GM12872 (cell line): Measurements from ENCODE around the gene RNF220.

Source experiments
- TF ChIP-seq, protein P1 (sequence below): IDR thresholded peaks from 3 replicates; pipeline ENCODE4 v1.5.1; 2011; ENCODE audit warnings: low read depth, mild to moderate bottlenecking, low read length, moderate library complexity; ENCODE audit not compliant: insufficient read depth

Gene RNF220

DNA sequence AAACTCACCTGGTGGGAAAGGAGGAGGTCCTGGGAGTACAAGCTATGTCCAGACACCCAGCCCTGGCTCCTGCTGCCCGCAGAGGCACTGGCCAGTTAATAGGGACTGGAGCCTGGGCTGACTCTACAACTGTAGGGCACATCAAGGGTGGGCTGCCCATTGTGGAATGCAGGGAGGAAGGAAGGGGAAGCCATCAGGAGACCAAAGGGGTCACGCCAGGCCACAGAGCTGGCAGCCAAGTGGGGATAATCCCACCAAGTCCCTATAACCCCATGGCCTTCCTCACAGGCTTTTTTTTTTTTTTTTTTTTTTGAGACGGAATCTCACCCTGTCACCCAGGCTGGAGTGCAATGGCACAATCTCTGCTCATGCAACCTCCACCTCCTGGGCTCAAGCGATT, 254.5 kb downstream of the RNF220 start:
- TF ChIP-seq, protein P1, sequence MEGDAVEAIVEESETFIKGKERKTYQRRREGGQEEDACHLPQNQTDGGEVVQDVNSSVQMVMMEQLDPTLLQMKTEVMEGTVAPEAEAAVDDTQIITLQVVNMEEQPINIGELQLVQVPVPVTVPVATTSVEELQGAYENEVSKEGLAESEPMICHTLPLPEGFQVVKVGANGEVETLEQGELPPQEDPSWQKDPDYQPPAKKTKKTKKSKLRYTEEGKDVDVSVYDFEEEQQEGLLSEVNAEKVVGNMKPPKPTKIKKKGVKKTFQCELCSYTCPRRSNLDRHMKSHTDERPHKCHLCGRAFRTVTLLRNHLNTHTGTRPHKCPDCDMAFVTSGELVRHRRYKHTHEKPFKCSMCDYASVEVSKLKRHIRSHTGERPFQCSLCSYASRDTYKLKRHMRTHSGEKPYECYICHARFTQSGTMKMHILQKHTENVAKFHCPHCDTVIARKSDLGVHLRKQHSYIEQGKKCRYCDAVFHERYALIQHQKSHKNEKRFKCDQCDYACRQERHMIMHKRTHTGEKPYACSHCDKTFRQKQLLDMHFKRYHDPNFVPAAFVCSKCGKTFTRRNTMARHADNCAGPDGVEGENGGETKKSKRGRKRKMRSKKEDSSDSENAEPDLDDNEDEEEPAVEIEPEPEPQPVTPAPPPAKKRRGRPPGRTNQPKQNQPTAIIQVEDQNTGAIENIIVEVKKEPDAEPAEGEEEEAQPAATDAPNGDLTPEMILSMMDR = no peak

- TF ChIP-seq, protein P1 = no peak
These were observed 255.1 kb downstream of the RNF220 start for GRCh38 chr1:44660176-44660575.

GRCh38 chr1:44661781-44662682, 257.0 kb downstream of the RNF220 start:
- TF ChIP-seq, protein P1 = no peak

DNA sequence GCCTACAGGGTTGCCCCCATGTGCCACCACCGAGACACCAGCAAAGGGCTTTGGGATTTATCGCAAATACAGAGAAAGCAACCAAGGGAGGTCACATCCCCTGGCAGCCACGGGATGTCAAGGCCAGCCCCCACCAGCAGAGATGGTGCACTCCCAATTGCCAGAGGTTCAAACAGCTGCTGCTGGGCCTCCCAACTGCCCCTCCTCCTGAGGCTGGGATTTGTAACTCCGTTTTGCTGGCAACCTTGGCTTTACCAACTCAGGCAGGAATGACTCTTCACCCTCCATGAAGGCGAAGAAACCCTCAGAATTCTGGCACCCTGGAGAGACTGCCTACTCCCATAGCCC, 257.6 kb downstream of the RNF220 start:
- TF ChIP-seq, protein P1 = no peak

GRCh38 chr1:44663417-44663816, 258.4 kb downstream of the RNF220 start:
- TF ChIP-seq, protein P1 = no peak

- TF ChIP-seq, protein P1 = no peak
These were observed 259.8 kb downstream of the RNF220 start for GRCh38 chr1:44664730-44665370.

- TF ChIP-seq, protein P1 = no peak
These were observed 265.9 kb downstream of the RNF220 start for GRCh38 chr1:44670751-44671640.
